IMR-90 (cell line): Measurements from ENCODE around the gene SORL1. TPM values are rescaled to one million over a fixed set of nuclear protein-coding genes. Genes with fewer than 3 reads are reported as not detected.

Source experiments
- ATAC-seq: fragments of 200-7000 bp; cut with Tn5 transposase; 2 replicates; pipeline ENCODE4 v1.9.1; 2020; ENCODE audit warnings: low read depth, mild to moderate bottlenecking, moderate library complexity
- BruUV-seq: library from RNA; stranded (reverse); fragments of 400-500 nt; replicated peaks from 2 replicates; lab custom pipeline; 2021; lab: Mats Ljungman, UMichigan
- CTCF ChIA-PET: fragments of 300-600 bp; formaldehyde crosslinking; extraction: SDS; loops from one replicate; lab custom pipeline; 2021; ENCODE audit warnings: antibody characterized with exemption; lab: Yijun Ruan, JAX
- POLR2A ChIA-PET: fragments of 300-600 bp; sonication (Branson Sonifier 250); formaldehyde crosslinking; loops from one replicate; lab custom pipeline; 2022; ENCODE audit warnings: antibody characterized with exemption; ENCODE audit not compliant: unreplicated experiment; lab: Charles Lee
- DNase-seq: peaks from one replicate; pipeline ENCODE4 v3.0.0; 2013
- H2AFZ ChIP-seq: replicated peaks from 2 replicates; pipeline ENCODE3; 2013; ENCODE audit warnings: low read length, mild to moderate bottlenecking; ENCODE audit not compliant: poor library complexity
- H2AK5ac ChIP-seq: 2 replicates; pipeline ENCODE4 v1.6.1; 2013; ENCODE audit warnings: low read depth, low read length, inconsistent platforms
- H2AK9ac ChIP-seq: replicated peaks from 2 replicates; pipeline ENCODE3; 2013; ENCODE audit warnings: mild to moderate bottlenecking, low read depth, low read length, moderate library complexity; ENCODE audit not compliant: poor library complexity
- H2BK120ac ChIP-seq: 2 replicates; pipeline ENCODE4 v1.6.1; 2013; ENCODE audit warnings: low read depth, low read length, inconsistent platforms
- H2BK15ac ChIP-seq: 3 replicates; pipeline ENCODE4 v1.6.1; 2013; ENCODE audit warnings: low read depth, low read length, inconsistent platforms
- H2BK20ac ChIP-seq: 2 replicates; pipeline ENCODE4 v1.6.1; 2013; ENCODE audit warnings: low read depth, mild to moderate bottlenecking, inconsistent platforms, low read length, moderate library complexity
- H2BK5ac ChIP-seq: 2 replicates; pipeline ENCODE4 v1.6.1; 2013; ENCODE audit warnings: mild to moderate bottlenecking, low read depth, low read length, inconsistent platforms; ENCODE audit not compliant: poor library complexity, severe bottlenecking
- H3K14ac ChIP-seq: replicated peaks from 2 replicates; pipeline ENCODE4 v1.6.1; 2013; ENCODE audit warnings: low read depth, low read length, inconsistent platforms
- H3K18ac ChIP-seq: 2 replicates; pipeline ENCODE4 v1.6.1; 2013; ENCODE audit warnings: low read depth, low read length, control low read depth
- H3K23ac ChIP-seq: 2 replicates; pipeline ENCODE4 v1.6.1; 2013; ENCODE audit warnings: low read depth, low read length, inconsistent platforms
- H3K27ac ChIP-seq: 2 replicates; pipeline ENCODE4 v1.5.1; 2013; ENCODE audit warnings: mild to moderate bottlenecking, control low read depth, low read length; ENCODE audit not compliant: insufficient read depth
- H3K27me3 ChIP-seq: 2 replicates; pipeline ENCODE4 v1.6.1; 2013; ENCODE audit warnings: low read length; ENCODE audit not compliant: control insufficient read depth, insufficient read depth
- H3K36me3 ChIP-seq: 2 replicates; pipeline ENCODE4 v1.6.1; 2013; ENCODE audit warnings: low read length, mixed read lengths; ENCODE audit not compliant: control insufficient read depth, insufficient read depth
- H3K4ac ChIP-seq: 2 replicates; pipeline ENCODE4 v1.6.1; 2013; ENCODE audit warnings: low read depth, low read length, inconsistent platforms
- H3K4me1 ChIP-seq: 2 replicates; pipeline ENCODE4 v1.6.1; 2013; ENCODE audit warnings: low read length, mixed read lengths; ENCODE audit not compliant: control insufficient read depth, insufficient read depth
- H3K4me2 ChIP-seq: 2 replicates; pipeline ENCODE4 v1.6.1; 2013; ENCODE audit warnings: low read depth, mild to moderate bottlenecking, control low read depth, low read length, moderate library complexity
- H3K4me3 ChIP-seq: 2 replicates; pipeline ENCODE4 v1.5.1; 2013; ENCODE audit warnings: low read depth, mild to moderate bottlenecking, control low read depth, low read length, moderate library complexity; ENCODE audit not compliant: insufficient read depth
- H3K56ac ChIP-seq: 2 replicates; pipeline ENCODE4 v1.6.1; 2013; ENCODE audit warnings: low read length, inconsistent platforms; ENCODE audit not compliant: insufficient read depth; ENCODE audit errors: extremely low read depth
- H3K79me1 ChIP-seq, 2 experiments: 2 replicates each; pipeline ENCODE4 v1.6.1; 2013; ENCODE audit warnings: low read length in 2 of 2, inconsistent platforms in 1 of 2, low read depth in 1 of 2
- H3K9ac ChIP-seq: 2 replicates; pipeline ENCODE4 v1.6.1; 2013; ENCODE audit warnings: low read depth, low read length, control low read depth
- H3K9me1 ChIP-seq: 2 replicates; pipeline ENCODE4 v1.6.1; 2013; ENCODE audit warnings: low read length, inconsistent platforms; ENCODE audit not compliant: insufficient read depth
- H3K9me3 ChIP-seq: 2 replicates; pipeline ENCODE4 v1.6.1; 2013; ENCODE audit warnings: low read length; ENCODE audit not compliant: control insufficient read depth, insufficient read depth
- H4K20me1 ChIP-seq: 2 replicates; pipeline ENCODE4 v1.6.1; 2013; ENCODE audit warnings: low read length, inconsistent platforms; ENCODE audit not compliant: insufficient read depth
- H4K5ac ChIP-seq: 2 replicates; pipeline ENCODE4 v1.6.1; 2013; ENCODE audit warnings: mild to moderate bottlenecking, low read depth, low read length, control low read depth
- H4K8ac ChIP-seq, 2 experiments: 2 replicates each; pipeline ENCODE4 v1.6.1; 2013; ENCODE audit warnings: low read depth in 2 of 2, low read length in 2 of 2, control low read depth in 1 of 2, inconsistent platforms in 1 of 2
- H4K91ac ChIP-seq: 2 replicates; pipeline ENCODE4 v1.6.1; 2013; ENCODE audit warnings: low read depth, low read length, inconsistent platforms; ENCODE audit not compliant: insufficient read depth
- BHLHE40 ChIP-seq: fragments of 150-350 bp; IDR thresholded peaks from 2 replicates; pipeline ENCODE4 v1.6.1; 2016; ENCODE audit warnings: mild to moderate bottlenecking, low read depth, low read length
- CEBPB ChIP-seq: IDR thresholded peaks from 2 replicates; pipeline ENCODE4 v1.6.1; 2012; ENCODE audit warnings: low read depth, low read length, improper control_type of control experiment
- CHD1 ChIP-seq: IDR thresholded peaks from 2 replicates; pipeline ENCODE4 v1.6.1; 2012; ENCODE audit warnings: low read depth, low read length, improper control_type of control experiment
- CTCF ChIP-seq: conservative IDR thresholded peaks from 2 replicates; pipeline ENCODE4 v1.5.1; 2012; ENCODE audit warnings: mild to moderate bottlenecking, low read depth, low read length, improper control_type of control experiment
- ELK1 ChIP-seq: fragments of 150-350 bp; IDR thresholded peaks from 2 replicates; pipeline ENCODE4 v1.6.1; 2016; ENCODE audit warnings: low read depth, mild to moderate bottlenecking, low read length, moderate library complexity, borderline replicate concordance
- FOS ChIP-seq: fragments of 150-350 bp; IDR thresholded peaks from 2 replicates; pipeline ENCODE4 v1.6.1; 2016; ENCODE audit warnings: low read depth, low read length
- MAFK ChIP-seq: IDR thresholded peaks from 2 replicates; pipeline ENCODE4 v1.6.1; 2012; ENCODE audit warnings: low read depth, low read length, improper control_type of control experiment
- MAZ ChIP-seq: IDR thresholded peaks from 2 replicates; pipeline ENCODE4 v1.6.1; 2012; ENCODE audit warnings: low read depth, mild to moderate bottlenecking, low read length, improper control_type of control experiment, moderate library complexity, borderline replicate concordance
- MXI1 ChIP-seq: IDR thresholded peaks from 2 replicates; pipeline ENCODE4 v1.6.1; 2012; ENCODE audit warnings: low read depth, mild to moderate bottlenecking, low read length, moderate library complexity, borderline replicate concordance
- NFE2L2 ChIP-seq: fragments of 150-350 bp; IDR thresholded peaks from 2 replicates; pipeline ENCODE4 v1.6.1; 2016; ENCODE audit warnings: low read depth, mild to moderate bottlenecking, low read length
- POLR2A ChIP-seq: IDR thresholded peaks from 2 replicates; pipeline ENCODE4 v1.6.1; 2012; ENCODE audit warnings: mild to moderate bottlenecking, low read depth, low read length
- RAD21 ChIP-seq: IDR thresholded peaks from 2 replicates; pipeline ENCODE4 v1.6.1; 2012; ENCODE audit warnings: low read length, improper control_type of control experiment
- RCOR1 ChIP-seq: IDR thresholded peaks from 2 replicates; pipeline ENCODE4 v1.6.1; 2012; ENCODE audit warnings: mild to moderate bottlenecking, low read length, improper control_type of control experiment; ENCODE audit not compliant: insufficient replicate concordance
- RFX5 ChIP-seq: IDR thresholded peaks from 2 replicates; pipeline ENCODE4 v1.8.0; 2012; ENCODE audit warnings: low read depth, mild to moderate bottlenecking, low read length, moderate library complexity
- SMC3 ChIP-seq: fragments of 150-350 bp; IDR thresholded peaks from 2 replicates; pipeline ENCODE4 v1.6.1; 2016; ENCODE audit warnings: low read depth, mild to moderate bottlenecking, antibody characterized with exemption, low read length, moderate library complexity
- USF2 ChIP-seq: fragments of 150-350 bp; IDR thresholded peaks from 2 replicates; pipeline ENCODE4 v1.6.1; 2017; ENCODE audit warnings: mild to moderate bottlenecking, antibody characterized with exemption, low read length, low read depth
- whole genome bisulfite sequencing, 2 experiments: methylation state at CpG; one replicate each; pipeline versions ENCODE4 v1.1.5 to v1.1.7; 2013; ENCODE audit warnings: missing lambda C conversion rate in 2 of 2; ENCODE audit not compliant: insufficient read length in 1 of 2; ENCODE audit errors: extremely low coverage in 2 of 2; 5-methylcytosine and 5-hydroxymethylcytosine counted together
- dilution Hi-C: fragments of 300-500 bp; cut with HindIII; formaldehyde crosslinking; loops from one replicate; pipeline ENCODE4 v1.14.3; 2018; ENCODE audit warnings: low sequenced_read_pairs; ENCODE audit not compliant: unreplicated experiment
- in situ Hi-C: fragments of 300-500 bp; cut with MboI; formaldehyde crosslinking; loops from 3 replicates; pipeline ENCODE4 v1.14.3; 2019; ENCODE audit warnings: low sequenced_read_pairs, inconsistent platforms, mixed read lengths
- intact Hi-C: fragments of 100-400 bp; cut with micrococcal nuclease; formaldehyde crosslinking; loops from 2 replicates; pipeline ENCODE4 v1.10.0; 2022
- polyA plus RNA-seq, 3 experiments: library from polyadenylated mRNA; depleted of rRNA; stranded (reverse); fragments of >200 nt; gene quantifications; 2 replicates each; pipeline ENCODE4 v1.2.3, GENCODE V29; 2012; ENCODE audit warnings: low replicate concordance in 1 of 3
- total RNA-seq: library from RNA; depleted of rRNA; stranded (reverse); fragments of >200 nt; gene quantifications from 2 replicates; pipeline ENCODE4 v1.2.3, GENCODE V29; 2012

Gene SORL1
- total and polyA plus RNA-seq, 2 of the 4 experiments (the other 2 are of a cell fraction) = 1.0 to 2.0 TPM

- Histone ChIP-seq H3K36me3 (no peaks in the 10 kb centered on the region), H3K23ac (no peak overlapping the region), H4K91ac (no peak overlapping the region), H3K4me2 (no peak overlapping the region), H3K27me3 (no peaks in the 10 kb centered on the region), H4K8ac (no peak overlapping the region), H3K4me1 (peaks cover 2% of the 10 kb centered on the region; the same call in 1 of the 2 replicates), H2BK15ac (no peak overlapping the region), H3K14ac (no peak overlapping the region), H2AK9ac (no peak overlapping the region), H2BK20ac (no peak overlapping the region), H2BK5ac (no peak overlapping the region), H2BK120ac (no peak overlapping the region), H4K20me1 (no peaks in the 10 kb centered on the region), H3K79me1 (no peaks in the 10 kb centered on the region), H3K18ac (no peak overlapping the region), H3K4me3 (no peak overlapping the region), H4K5ac (no peak overlapping the region), H2AK5ac (no peak overlapping the region), H3K9me1 (peaks cover 3% of the 10 kb centered on the region), H3K27ac (no peak overlapping the region), H3K56ac (no peak overlapping the region), H2AFZ (no peak overlapping the region), H3K9me3 (no peaks in the 10 kb centered on the region), H3K9ac (no peak overlapping the region), H3K4ac (no peak overlapping the region)
- in situ Hi-C loops (no loop called here), intact Hi-C loops (no loop called here), dilution Hi-C loops (no loop called here)
- ChIA-PET POLR2A (no interaction called here), CTCF (no interaction called here)
- no CpG with 5 or more reads among the region's 6 CpGs for WGBS, 2 experiments
- TF ChIP-seq NFE2L2 (no peak), RCOR1 (no peak), CHD1 (no peak), FOS (no peak), BHLHE40 (no peak), ELK1 (no peak), SMC3 (no peak), MAZ (no peak), RAD21 (no peak), CTCF (no peak), MAFK (no peak), RFX5 (no peak), MXI1 (no peak), POLR2A (no peak), CEBPB (no peak), USF2 (no peak)
- DNase-seq = no peak
- BruUV-seq = no TSS peak
- no peak for ATAC-seq
Measured at GRCh38 chr11:121611242-121611641, 159.1 kb downstream of the SORL1 start.
